Caki2 (cell line): ENCODE measurements around the gene NR2F1-AS1. TPM values are rescaled to one million over a fixed set of nuclear protein-coding genes. Genes with fewer than 3 reads are reported as not detected.

ENCODE experiments used
- DNase-seq: peaks from one replicate; pipeline ENCODE4 v3.0.0-alpha.2; 2015; ENCODE audit warnings: low read depth
- in situ Hi-C: cut with HindIII; loops from 2 replicates; pipeline ENCODE4 v1.10.0; 2016; ENCODE audit warnings: low sequenced_read_pairs, low pct_unique_long_range_greater_than_20kb, mixed read lengths
- total RNA-seq: library from RNA; depleted of rRNA; stranded (reverse); fragments of >200 nt; shearing (Covaris generic); gene quantifications from 2 replicates; pipeline ENCODE4 v1.2.3, GENCODE V29; 2014; ENCODE audit warnings: low replicate concordance

The NR2F1-AS1 gene
- total RNA-seq, 1 experiment from 2014 or later, result not detected

GRCh38 chr5:93604644-93605515 lies 23.9 kb upstream of the NR2F1-AS1 start:
- DNase-seq, result no peak
- in situ Hi-C loops, result no loop called here

- DNase-seq, result no peak
- in situ Hi-C loops, result no loop called here
These were observed 23.0 kb upstream of the NR2F1-AS1 start for GRCh38 chr5:93603793-93604643.

GRCh38 chr5:93603078-93603792 lies 22.2 kb upstream of the NR2F1-AS1 start:
- no peak for DNase-seq
- in situ Hi-C loops, result no loop called here

- no peak for DNase-seq
- in situ Hi-C loops, result no loop called here
These were observed 21.4 kb upstream of the NR2F1-AS1 start for GRCh38 chr5:93602241-93603077.

- in situ Hi-C loops, result no loop called here
- DNase-seq, result no peak
These were observed 20.8 kb upstream of the NR2F1-AS1 start for GRCh38 chr5:93601802-93602155.

- in situ Hi-C loops, result no loop called here
- DNase-seq, result no peak
These were observed 20.2 kb upstream of the NR2F1-AS1 start for GRCh38 chr5:93601071-93601801.

GRCh38 chr5:93600409-93601070 lies 19.5 kb upstream of the NR2F1-AS1 start:
- in situ Hi-C loops, result no loop called here
- no peak for DNase-seq

GRCh38 chr5:93599399-93600120 lies 18.5 kb upstream of the NR2F1-AS1 start:
- in situ Hi-C loops, result no loop called here

GRCh38 chr5:93599001-93599379 lies 18.0 kb upstream of the NR2F1-AS1 start:
- in situ Hi-C loops, result no loop called here

More at GRCh38 chr5:93599399-93600120, 18.5 kb upstream of the NR2F1-AS1 start:
- no peak for DNase-seq

GRCh38 chr5:93598091-93599000 lies 17.3 kb upstream of the NR2F1-AS1 start:
- in situ Hi-C loops, result no loop called here
- no peak for DNase-seq

More at GRCh38 chr5:93599001-93599379, 18.0 kb upstream of the NR2F1-AS1 start:
- no peak for DNase-seq

- no peak for DNase-seq
- in situ Hi-C loops, result no loop called here
These were observed 15.9 kb upstream of the NR2F1-AS1 start for GRCh38 chr5:93596676-93597490.

GRCh38 chr5:93596310-93596675 lies 15.3 kb upstream of the NR2F1-AS1 start:
- in situ Hi-C loops, result no loop called here
- DNase-seq, result no peak

- in situ Hi-C loops, result no loop called here
- no peak for DNase-seq
These were observed 14.6 kb upstream of the NR2F1-AS1 start for GRCh38 chr5:93595420-93596147.
